GM12872 (cell line): ENCODE data around the gene TRIM37.

Source experiments
- TF ChIP-seq, protein P1 (sequence below): IDR thresholded peaks from 3 replicates; pipeline ENCODE4 v1.5.1; 2011; ENCODE audit warnings: low read depth, mild to moderate bottlenecking, low read length, moderate library complexity; ENCODE audit not compliant: insufficient read depth

Gene TRIM37

DNA sequence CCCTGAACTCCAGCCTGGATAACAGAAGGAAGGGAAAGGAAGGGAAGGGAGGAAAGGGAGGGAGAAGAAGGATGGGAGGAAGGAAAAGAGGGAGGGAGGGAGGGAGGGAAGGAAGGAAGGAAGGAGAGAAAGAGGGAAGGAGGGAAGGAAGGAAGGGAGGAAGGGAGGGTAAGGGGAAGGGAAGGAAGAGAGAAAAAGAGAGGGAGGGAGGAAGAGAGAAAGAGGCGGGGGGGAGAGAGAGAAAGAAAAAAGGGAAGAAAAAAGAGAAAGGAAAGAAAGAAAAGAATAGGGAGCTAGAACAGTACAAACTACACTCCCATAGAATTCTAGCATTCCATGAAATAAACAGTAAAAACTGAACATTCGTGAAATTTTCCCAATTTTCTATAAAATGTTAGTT lies 23.1 kb upstream of the TRIM37 start:
- TF ChIP-seq, protein P1, sequence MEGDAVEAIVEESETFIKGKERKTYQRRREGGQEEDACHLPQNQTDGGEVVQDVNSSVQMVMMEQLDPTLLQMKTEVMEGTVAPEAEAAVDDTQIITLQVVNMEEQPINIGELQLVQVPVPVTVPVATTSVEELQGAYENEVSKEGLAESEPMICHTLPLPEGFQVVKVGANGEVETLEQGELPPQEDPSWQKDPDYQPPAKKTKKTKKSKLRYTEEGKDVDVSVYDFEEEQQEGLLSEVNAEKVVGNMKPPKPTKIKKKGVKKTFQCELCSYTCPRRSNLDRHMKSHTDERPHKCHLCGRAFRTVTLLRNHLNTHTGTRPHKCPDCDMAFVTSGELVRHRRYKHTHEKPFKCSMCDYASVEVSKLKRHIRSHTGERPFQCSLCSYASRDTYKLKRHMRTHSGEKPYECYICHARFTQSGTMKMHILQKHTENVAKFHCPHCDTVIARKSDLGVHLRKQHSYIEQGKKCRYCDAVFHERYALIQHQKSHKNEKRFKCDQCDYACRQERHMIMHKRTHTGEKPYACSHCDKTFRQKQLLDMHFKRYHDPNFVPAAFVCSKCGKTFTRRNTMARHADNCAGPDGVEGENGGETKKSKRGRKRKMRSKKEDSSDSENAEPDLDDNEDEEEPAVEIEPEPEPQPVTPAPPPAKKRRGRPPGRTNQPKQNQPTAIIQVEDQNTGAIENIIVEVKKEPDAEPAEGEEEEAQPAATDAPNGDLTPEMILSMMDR: no peak

DNA sequence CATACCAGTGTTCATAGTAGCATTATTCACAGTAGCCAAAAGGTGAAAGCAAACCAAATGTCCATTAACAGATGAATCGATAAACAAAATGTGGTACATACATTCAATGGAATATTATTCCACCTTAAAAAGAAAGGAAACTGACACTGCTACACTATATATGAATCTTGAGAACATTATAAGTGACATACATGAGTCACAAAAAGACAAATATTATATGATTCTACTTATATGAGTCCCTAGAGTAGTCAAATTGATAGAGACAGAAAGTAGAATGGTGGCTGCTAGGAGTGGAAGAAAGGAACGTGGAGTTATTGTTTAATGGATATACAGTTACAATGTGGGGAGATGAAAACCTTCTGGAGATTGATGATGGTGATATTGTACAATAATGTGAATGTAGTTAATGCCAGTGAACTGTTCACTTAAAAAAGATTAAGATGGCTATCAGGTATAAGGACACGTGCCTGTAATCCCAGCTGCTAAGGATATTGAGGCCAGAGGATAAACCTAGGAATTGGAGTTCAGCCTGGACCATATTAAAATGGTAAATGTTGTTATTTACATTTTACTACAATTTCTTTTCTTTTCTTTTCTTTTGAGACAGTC lies 20.2 kb upstream of the TRIM37 start:
- TF ChIP-seq, protein P1: no peak

DNA sequence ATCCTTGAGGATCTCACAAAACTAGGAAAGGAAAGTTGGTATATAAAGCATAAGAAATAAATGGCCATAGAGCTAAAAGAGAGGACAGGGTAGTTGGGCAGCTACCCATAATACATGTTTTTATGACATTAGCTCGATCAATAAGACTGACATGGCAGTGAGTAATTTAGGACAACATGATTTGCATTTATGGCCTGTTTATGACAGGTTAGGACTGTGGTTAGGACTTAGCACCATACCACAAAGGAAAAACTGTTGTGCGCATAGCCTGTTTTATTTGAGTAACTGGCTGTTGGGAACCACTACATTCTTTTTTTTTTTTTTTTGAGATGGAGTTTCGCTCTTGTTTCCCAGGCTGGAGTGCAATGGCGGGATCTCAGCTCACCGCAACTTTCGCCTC lies 18.0 kb upstream of the TRIM37 start:
- TF ChIP-seq, protein P1: no peak

DNA sequence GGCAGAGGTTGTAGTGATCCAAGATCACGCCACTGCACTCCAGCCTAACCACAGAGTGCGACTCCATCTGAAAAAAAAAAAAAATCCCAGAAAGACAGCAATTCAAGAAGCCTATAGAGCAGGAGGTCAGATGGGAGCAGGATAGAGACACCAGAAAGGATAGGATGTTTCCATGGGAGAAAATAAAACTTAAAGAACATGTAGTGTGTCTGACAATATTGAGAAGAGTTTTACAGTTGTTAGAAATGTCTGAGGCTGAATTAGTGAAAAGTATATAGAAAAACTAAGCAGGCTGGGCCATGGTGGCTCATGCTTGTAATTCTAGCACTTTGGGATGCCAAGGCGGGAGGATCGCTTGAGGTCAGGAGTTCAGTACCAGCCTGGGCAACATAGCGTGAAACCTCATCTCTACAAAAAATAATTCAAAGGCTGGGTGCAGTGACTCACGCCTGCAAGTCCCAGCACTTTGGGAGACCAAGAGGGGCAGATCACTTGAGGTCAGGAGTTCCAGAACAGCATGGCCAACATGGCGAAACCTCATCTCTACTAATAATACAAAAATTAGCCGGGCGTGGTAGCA lies 15.3 kb upstream of the TRIM37 start:
- TF ChIP-seq, protein P1: no peak

DNA sequence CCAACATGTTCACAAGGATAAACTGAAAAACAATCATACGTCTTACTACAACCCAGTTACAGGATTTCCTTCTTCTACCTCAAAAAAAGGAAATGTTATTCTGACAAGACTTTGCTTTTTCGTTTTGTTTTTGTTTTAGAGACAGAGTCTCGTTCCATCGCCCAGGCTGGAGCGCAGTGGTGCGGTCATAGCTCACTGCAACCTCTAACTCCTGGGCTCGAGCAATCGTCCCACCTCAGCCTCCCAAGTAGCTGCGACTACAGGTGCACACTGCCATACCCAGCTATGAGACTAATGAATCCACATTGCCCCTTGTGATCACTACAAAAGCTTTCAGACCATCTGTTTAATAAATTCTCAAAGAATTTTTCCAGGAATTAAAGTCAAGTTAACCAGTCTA lies 8.8 kb upstream of the TRIM37 start:
- TF ChIP-seq, protein P1: no peak

DNA sequence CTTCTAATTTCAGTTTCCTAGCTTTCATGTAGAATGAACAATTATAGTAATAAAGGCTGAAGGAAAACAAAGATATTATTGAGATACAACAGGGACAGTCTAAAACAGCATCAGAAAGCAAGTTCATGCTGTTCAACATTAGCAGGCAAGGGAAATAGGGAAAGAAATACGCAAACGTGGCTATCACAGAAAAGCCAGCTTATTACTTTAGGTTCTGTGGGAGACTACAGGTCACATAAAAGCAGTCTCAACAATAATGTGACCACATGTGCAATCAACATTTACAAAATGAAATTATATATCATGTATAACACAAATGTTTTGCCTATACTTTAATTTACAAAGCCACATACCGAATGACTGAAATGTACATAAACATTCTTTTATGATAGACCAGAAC lies 4.9 kb upstream of the TRIM37 start:
- TF ChIP-seq, protein P1: no peak

DNA sequence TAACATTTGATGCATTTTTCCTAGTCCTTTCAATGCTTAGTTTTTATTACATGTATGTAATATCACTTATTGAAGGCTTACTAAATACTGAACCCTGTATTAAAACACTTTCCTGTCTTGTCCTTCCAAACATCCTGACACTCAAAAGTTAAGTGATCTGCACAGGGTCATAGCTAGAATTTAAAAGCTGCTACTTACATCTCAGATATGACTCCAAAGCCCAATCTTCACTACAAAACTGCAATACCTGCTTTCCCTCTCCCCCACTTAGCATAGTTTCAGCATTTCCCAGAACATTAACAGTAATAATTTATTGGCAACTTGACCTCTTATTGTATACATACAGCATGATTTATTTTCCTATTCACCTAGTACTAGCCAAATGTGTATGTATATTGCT lies 4.3 kb upstream of the TRIM37 start:
- TF ChIP-seq, protein P1: no peak
